ENCODE data around the gene CGB3.
"Not testable (repeated sequence)": the region's sequence is repeated elsewhere in the genome, so short reads cannot be mapped to it uniquely, and the experiment has no call there.

Gene CGB3

GRCh38 chr19:49042666-49043065 is 18.5 kb upstream of the CGB3 start:
- in situ Hi-C loops (cut with MboI; ENCODE audit: low sequenced_read_pairs): not testable (repeated sequence)

- in situ Hi-C loops (cut with MboI; ENCODE audit: low sequenced_read_pairs): no loop called here
These were observed 18.0 kb upstream of the CGB3 start for GRCh38 chr19:49042177-49042576.

- in situ Hi-C loops (cut with MboI; ENCODE audit: low sequenced_read_pairs): not testable (repeated sequence)
These were observed 15.6 kb upstream of the CGB3 start for GRCh38 chr19:49039736-49040135.

GRCh38 chr19:49038557-49039276 is 14.6 kb upstream of the CGB3 start:
- in situ Hi-C loops (cut with MboI; ENCODE audit: low sequenced_read_pairs): not testable (repeated sequence)

GRCh38 chr19:49038111-49038510 is 14.0 kb upstream of the CGB3 start:
- in situ Hi-C loops (cut with MboI; ENCODE audit: low sequenced_read_pairs): not testable (repeated sequence)

- in situ Hi-C loops (cut with MboI; ENCODE audit: low sequenced_read_pairs): not testable (repeated sequence)
These were observed 12.7 kb upstream of the CGB3 start, which contains the start of gene CGB1 for GRCh38 chr19:49036815-49037214. Gene CGB1, minus strand, starts transcription at chr19:49036895. Its CDS starts 184 bp downstream, at chr19:49036711.

GRCh38 chr19:49031642-49032301 is 7.6 kb upstream of the CGB3 start, which contains the start of gene CGB2:
Gene CGB2, plus strand, starts transcription at chr19:49031890. Its CDS starts 206 bp downstream, at chr19:49032096.
- in situ Hi-C loops (cut with MboI; ENCODE audit: low sequenced_read_pairs): not testable (repeated sequence)

- in situ Hi-C loops (cut with MboI; ENCODE audit: low sequenced_read_pairs): not testable (repeated sequence)
These were observed 6.2 kb upstream of the CGB3 start for GRCh38 chr19:49030323-49030722.

GRCh38 chr19:49029749-49030148 is 5.6 kb upstream of the CGB3 start:
- in situ Hi-C loops (cut with MboI; ENCODE audit: low sequenced_read_pairs): not testable (repeated sequence)

- in situ Hi-C loops (cut with MboI; ENCODE audit: low sequenced_read_pairs): not testable (repeated sequence)
These were observed 4.6 kb upstream of the CGB3 start for GRCh38 chr19:49028686-49029085.

- in situ Hi-C loops (cut with MboI; ENCODE audit: low sequenced_read_pairs): not testable (repeated sequence)
These were observed 1.5 kb upstream of the CGB3 start for GRCh38 chr19:49025599-49025998.

- in situ Hi-C loops (cut with MboI; ENCODE audit: low sequenced_read_pairs): not testable (repeated sequence)
These were observed 955 bp upstream of the CGB3 start for GRCh38 chr19:49025088-49025487.

GRCh38 chr19:49022116-49022515 is 2.0 kb downstream of the CGB3 start:
- in situ Hi-C loops (cut with MboI; ENCODE audit: low sequenced_read_pairs): no loop called here

GRCh38 chr19:49020931-49021895 is 2.9 kb downstream of the CGB3 start:
- in situ Hi-C loops (cut with MboI; ENCODE audit: low sequenced_read_pairs): no loop called here

GRCh38 chr19:49020342-49020741 is 3.8 kb downstream of the CGB3 start:
- in situ Hi-C loops (cut with MboI; ENCODE audit: low sequenced_read_pairs): no loop called here

GRCh38 chr19:49019242-49019932 is 4.7 kb downstream of the CGB3 start:
- in situ Hi-C loops (cut with MboI; ENCODE audit: low sequenced_read_pairs): no loop called here

GRCh38 chr19:49018388-49019241 is 5.5 kb downstream of the CGB3 start:
- in situ Hi-C loops (cut with MboI; ENCODE audit: low sequenced_read_pairs): not testable (repeated sequence)

- in situ Hi-C loops (cut with MboI; ENCODE audit: low sequenced_read_pairs): no loop called here
These were observed 6.3 kb downstream of the CGB3 start for GRCh38 chr19:49017666-49018351.
